Activated T-cell treated with anti-CD3 and anti-CD28 coated beads, Interleukin-2, amount 50 U/mL, for 72 hours (primary cell): ENCODE results near the gene OR52M1. TPM values are rescaled to one million over a fixed set of nuclear protein-coding genes. Genes with fewer than 3 reads are reported as not detected.
A peak's percentile ranks its signal among the peaks of the same experiment; 100 is the strongest.

Source experiments
- ATAC-seq, 2 donors: fragments of 150-1000 bp; cut with Tn5 transposase; replicated peaks in 1 of 2; 2 replicates each; pipeline ENCODE4 v1.10.0; 2021; ENCODE audit warnings: moderate library complexity in 2 of 2, mild to moderate bottlenecking in 1 of 2
- DNase-seq, 2 donors: peaks; one replicate each; pipeline ENCODE4 v3.0.0; 2021 to 2022; ENCODE audit warnings: mixed read lengths in 1 of 2
- H3K27ac Mint-ChIP-seq: one replicate; pipeline ENCODE4 v1.8.0; 2022; ENCODE audit warnings: mild to moderate bottlenecking, moderate library complexity, mixed read lengths
- H3K27me3 Mint-ChIP-seq: one replicate; pipeline ENCODE4 v1.8.0; 2022; ENCODE audit warnings: low read depth, mixed read lengths
- H3K36me3 Mint-ChIP-seq, 2 donors: one replicate each; pipeline ENCODE4 v1.8.0; 2022; ENCODE audit warnings: mixed read lengths in 2 of 2, mild to moderate bottlenecking in 1 of 2; ENCODE audit not compliant: insufficient read depth in 2 of 2
- H3K4me1 Mint-ChIP-seq: one replicate; pipeline ENCODE4 v1.8.0; 2022; ENCODE audit warnings: low read depth, mixed read lengths
- H3K4me3 Mint-ChIP-seq, 2 donors: one replicate each; pipeline ENCODE4 v1.8.0; 2022; ENCODE audit warnings: mild to moderate bottlenecking in 2 of 2, mixed read lengths in 2 of 2, moderate library complexity in 2 of 2
- H3K9me3 Mint-ChIP-seq, 2 donors: one replicate each; pipeline ENCODE4 v1.8.0; 2022; ENCODE audit warnings: mixed read lengths in 2 of 2
- total RNA-seq, 2 donors: library from RNA; stranded (reverse); gene quantifications; one replicate each; pipeline ENCODE4 v1.2.3, GENCODE V29; 2022

Gene OR52M1
- total RNA-seq, 2 donors from 2014 or later = not detected

DNA sequence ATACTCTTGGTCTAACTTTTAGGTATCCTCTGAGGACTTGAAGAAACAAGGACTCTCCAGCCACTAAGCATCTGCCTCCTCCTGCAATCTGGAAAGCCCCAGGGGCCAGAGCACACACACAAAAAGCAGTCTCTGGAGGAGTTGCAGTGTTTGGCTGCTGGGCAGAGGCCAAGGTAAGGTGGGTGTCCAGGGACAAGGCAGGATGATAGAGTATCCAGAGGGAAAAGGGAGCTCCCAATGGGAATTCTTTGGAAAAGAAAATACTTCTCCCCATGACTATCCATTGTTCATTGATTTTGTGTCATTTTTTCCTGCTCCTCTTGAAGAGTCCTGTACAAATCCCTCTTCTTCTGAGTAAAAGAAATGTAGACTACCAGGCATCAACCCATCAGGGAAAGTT is 36.5 kb downstream of the OR52M1 start, which contains the start of gene OR52I2:
OR52I2 (plus strand) TSS at position 301 of the 400 bp plus-strand sequence.
- Mint-ChIP-seq H3K27ac (no peak within 1 kb of the TSS), H3K4me1 (no peaks in the 10 kb centered on the region), H3K36me3 (no peaks in the 10 kb centered on the region), H3K4me3 (no peak within 1 kb of the TSS), H3K27me3 (peaks cover 36% of the 10 kb centered on the region), H3K9me3 (peaks cover 0 to 2% of the 10 kb centered on the region in 2 donors)
- DNase-seq (no peak), ATAC-seq (no peak)

DNA sequence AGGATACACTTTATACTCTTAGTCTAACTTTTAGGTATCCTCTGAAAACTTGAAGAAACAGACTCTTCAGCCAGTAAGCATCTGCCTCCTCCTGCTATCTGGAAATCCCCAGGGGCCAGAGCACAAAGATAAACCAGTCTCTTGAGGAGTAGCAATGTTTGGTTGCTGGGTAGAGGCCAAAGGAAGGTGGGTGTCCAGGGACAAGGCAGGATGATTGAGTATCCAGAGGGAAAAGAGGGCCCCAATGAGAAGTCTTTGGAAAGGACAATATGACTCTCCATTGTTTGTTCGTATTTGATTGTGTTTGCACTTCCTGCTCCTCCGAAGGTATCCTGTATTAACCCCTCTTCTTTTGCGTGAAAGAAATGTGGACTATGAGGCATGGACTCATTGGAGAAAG is 44.0 kb downstream of the OR52M1 start:
- ATAC-seq (no peak), DNase-seq (no peak)
- no peaks in the 10 kb centered on the region for H3K9me3 Mint-ChIP-seq
- peaks cover 8% of the 10 kb centered on the region for H3K27me3 Mint-ChIP-seq
- no peaks in the 10 kb centered on the region for H3K4me1 Mint-ChIP-seq
- no peaks in the 10 kb centered on the region for H3K36me3 Mint-ChIP-seq
- H3K4me3 Mint-ChIP-seq = no peak overlapping the region
- H3K27ac Mint-ChIP-seq = no peak overlapping the region

DNA sequence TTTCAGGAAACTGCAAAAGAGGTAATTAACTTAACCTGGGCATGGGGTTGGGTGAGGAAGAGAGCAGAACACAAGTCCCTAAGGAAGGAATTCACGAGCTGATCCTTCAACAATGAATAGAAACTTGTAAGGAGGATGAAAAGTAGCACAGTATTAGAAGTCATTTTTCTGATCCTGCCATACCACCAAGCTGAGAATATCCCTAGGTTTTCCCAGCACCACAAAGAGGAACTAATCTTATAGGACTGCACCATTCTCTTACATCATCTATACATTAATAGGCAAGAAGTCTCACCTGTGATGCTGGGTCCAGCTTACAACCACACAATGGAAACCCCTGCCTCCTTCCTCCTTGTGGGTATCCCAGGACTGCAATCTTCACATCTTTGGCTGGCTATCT is 48.7 kb downstream of the OR52M1 start, which contains the start of gene OR52I1:
OR52I1 (plus strand) TSS at position 301 of the 400 bp plus-strand sequence; CDS start at position 301, 0 bp downstream.
- no peaks in the 10 kb centered on the region for H3K9me3 Mint-ChIP-seq
- no peaks in the 10 kb centered on the region for H3K27me3 Mint-ChIP-seq
- H3K4me1 Mint-ChIP-seq = no peaks in the 10 kb centered on the region
- no peak within 1 kb of the TSS for H3K4me3 Mint-ChIP-seq
- peaks cover 0 to 3% of the 10 kb centered on the region in 2 donors for H3K36me3 Mint-ChIP-seq
- H3K27ac Mint-ChIP-seq = peak within 1 kb of the TSS; percentile 70
- ATAC-seq = no peak
- DNase-seq = no peak

Other genes with a start within 250 kb of the OR52M1 start
- not detected for gene OR52B4, start 176.8 kb upstream of the OR52M1 start, total RNA-seq
- 10 to 100 TPM; 26.5 to 35.3 TPM for gene TRIM21, start 151.5 kb upstream of the OR52M1 start, total RNA-seq
- gene OR52K2, start 95.9 kb upstream of the OR52M1 start, total RNA-seq = not detected
- not detected for gene OR52K1, start 62.5 kb upstream of the OR52M1 start, total RNA-seq
- not detected for gene OR52I2, start 36.6 kb downstream of the OR52M1 start, total RNA-seq
- not detected for gene OR52I1, start 48.8 kb downstream of the OR52M1 start, total RNA-seq
- 10 to 100 TPM; 17.1 to 22.3 TPM for gene TRIM68, start 63.0 kb downstream of the OR52M1 start, total RNA-seq
- not detected for gene OR51D1, start 92.3 kb downstream of the OR52M1 start, total RNA-seq
- not detected for gene OR51E1, start 98.8 kb downstream of the OR52M1 start, total RNA-seq
- not detected for gene OR51E2, start 152.7 kb downstream of the OR52M1 start, total RNA-seq
- not detected for gene MMP26, start 159.6 kb downstream of the OR52M1 start, total RNA-seq
- not detected for gene OR51F1, start 224.7 kb downstream of the OR52M1 start, total RNA-seq